SU-DHL-6 (cell line): Measurements from ENCODE around the gene EIF4EBP3.
A peak's percentile ranks its signal among the peaks of the same experiment; 100 is the strongest.

Source experiments
- H2AFZ ChIP-seq: fragments of 200-600 bp; sonication (generic); 2 replicates; pipeline ENCODE4 v1.6.1; 2014; ENCODE audit warnings: low read depth, mild to moderate bottlenecking, moderate library complexity, mixed read lengths, antibody characterized with exemption, low read length; ENCODE audit not compliant: severe bottlenecking
- H3F3A ChIP-seq: fragments of 200-600 bp; shearing (Covaris generic); 2 replicates; pipeline ENCODE4 v1.6.0; 2016; ENCODE audit warnings: antibody characterized with exemption, mild to moderate bottlenecking; ENCODE audit not compliant: insufficient read depth
- H3K27ac ChIP-seq: fragments of 200-600 bp; sonication (generic); 2 replicates; pipeline ENCODE4 v1.5.1; 2016; ENCODE audit warnings: low read depth, mild to moderate bottlenecking, low read length, moderate library complexity, mixed read lengths
- H3K27me3 ChIP-seq: fragments of 200-600 bp; sonication (generic), shearing (Covaris generic); 2 replicates; pipeline ENCODE4 v1.6.0; 2014; ENCODE audit warnings: mild to moderate bottlenecking, low read length
- H3K36me3 ChIP-seq: fragments of 200-600 bp; sonication (generic); 2 replicates; pipeline ENCODE4 v1.6.1; 2014; ENCODE audit warnings: mild to moderate bottlenecking, low read length, mixed read lengths
- H3K4me2 ChIP-seq: fragments of 300-600, 200-600 bp; shearing (Covaris generic), sonication (generic); 2 replicates; pipeline ENCODE4 v1.6.0; 2014; ENCODE audit warnings: low read length, low read depth, mild to moderate bottlenecking; ENCODE audit not compliant: poor library complexity, severe bottlenecking
- H3K4me3 ChIP-seq: fragments of 200-600 bp; sonication (generic); 2 replicates; pipeline ENCODE4 v1.5.1; 2014; ENCODE audit warnings: antibody characterized with exemption, low read length, mild to moderate bottlenecking, mixed read lengths; ENCODE audit not compliant: insufficient read depth, poor library complexity, severe bottlenecking
- H3K79me2 ChIP-seq: fragments of 200-600 bp; sonication (generic); 2 replicates; pipeline ENCODE4 v1.6.1; 2014; ENCODE audit warnings: mild to moderate bottlenecking, low read length, moderate library complexity; ENCODE audit not compliant: insufficient read depth
- H3K9ac ChIP-seq: fragments of 200-600 bp; sonication (generic); 2 replicates; pipeline ENCODE4 v1.7.0; 2014; ENCODE audit warnings: mild to moderate bottlenecking, low read length
- H3K9me2 ChIP-seq: fragments of 200-600 bp; sonication (generic); replicated peaks from 2 replicates; pipeline ENCODE4 v1.6.1; 2014; ENCODE audit warnings: low read length; ENCODE audit not compliant: insufficient read depth
- H3K9me3 ChIP-seq: fragments of 200-600 bp; sonication (generic); 2 replicates; pipeline ENCODE4 v1.6.1; 2014; ENCODE audit warnings: low read length, mixed read lengths; ENCODE audit not compliant: insufficient read depth
- H4K20me1 ChIP-seq: fragments of 200-600 bp; sonication (generic); 2 replicates; pipeline ENCODE4 v1.6.1; 2014; ENCODE audit warnings: low read depth, mild to moderate bottlenecking, antibody characterized with exemption, low read length, moderate library complexity, mixed read lengths
- EZH2phosphoT487 ChIP-seq: fragments of 200-600 bp; sonication (generic), shearing (Covaris generic); conservative IDR thresholded peaks from 2 replicates; pipeline ENCODE4 v1.6.1; 2018; ENCODE audit warnings: mild to moderate bottlenecking, antibody characterized with exemption, low read length, moderate library complexity, mixed read lengths
- TF ChIP-seq, protein P1 (sequence below): fragments of 200-600 bp; sonication (generic); IDR thresholded peaks from one replicate; pipeline ENCODE4 v1.5.1; 2017; ENCODE audit warnings: antibody characterized with exemption, mild to moderate bottlenecking, low read length, moderate library complexity; ENCODE audit not compliant: insufficient read depth, poor library complexity, severe bottlenecking

EIF4EBP3 gene

GRCh38 chr5:140555747-140556312 lies 8.4 kb downstream of the EIF4EBP3 start:
- no peaks in the 10 kb centered on the region for H3F3A ChIP-seq
- no peaks in the 10 kb centered on the region for H3K9me3 ChIP-seq
- peak overlapping the region; percentile 94 for H3K9ac ChIP-seq
- peaks cover 45% of the 10 kb centered on the region for H3K79me2 ChIP-seq
- TF ChIP-seq, protein P1, sequence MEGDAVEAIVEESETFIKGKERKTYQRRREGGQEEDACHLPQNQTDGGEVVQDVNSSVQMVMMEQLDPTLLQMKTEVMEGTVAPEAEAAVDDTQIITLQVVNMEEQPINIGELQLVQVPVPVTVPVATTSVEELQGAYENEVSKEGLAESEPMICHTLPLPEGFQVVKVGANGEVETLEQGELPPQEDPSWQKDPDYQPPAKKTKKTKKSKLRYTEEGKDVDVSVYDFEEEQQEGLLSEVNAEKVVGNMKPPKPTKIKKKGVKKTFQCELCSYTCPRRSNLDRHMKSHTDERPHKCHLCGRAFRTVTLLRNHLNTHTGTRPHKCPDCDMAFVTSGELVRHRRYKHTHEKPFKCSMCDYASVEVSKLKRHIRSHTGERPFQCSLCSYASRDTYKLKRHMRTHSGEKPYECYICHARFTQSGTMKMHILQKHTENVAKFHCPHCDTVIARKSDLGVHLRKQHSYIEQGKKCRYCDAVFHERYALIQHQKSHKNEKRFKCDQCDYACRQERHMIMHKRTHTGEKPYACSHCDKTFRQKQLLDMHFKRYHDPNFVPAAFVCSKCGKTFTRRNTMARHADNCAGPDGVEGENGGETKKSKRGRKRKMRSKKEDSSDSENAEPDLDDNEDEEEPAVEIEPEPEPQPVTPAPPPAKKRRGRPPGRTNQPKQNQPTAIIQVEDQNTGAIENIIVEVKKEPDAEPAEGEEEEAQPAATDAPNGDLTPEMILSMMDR, result no peak
- TF ChIP-seq EZH2phosphoT487, result no peak
- 0 out of 2 replicates have a peak, but pooled peaks cover 3% of the 10 kb centered on the region for H3K36me3 ChIP-seq
- H3K9me2 ChIP-seq, result no peaks in the 10 kb centered on the region
- peak overlapping the region; percentile 88 for H3K4me2 ChIP-seq
- peak overlapping the region; percentile 97 for H3K4me3 ChIP-seq
- H3K27me3 ChIP-seq, result no peaks in the 10 kb centered on the region
- peak overlapping the region; percentile 70 for H3K27ac ChIP-seq
- H4K20me1 ChIP-seq, result no peaks in the 10 kb centered on the region
- H2AFZ ChIP-seq, result no peak overlapping the region

GRCh38 chr5:140556438-140556837 lies 9.0 kb downstream of the EIF4EBP3 start:
- Histone ChIP-seq H3F3A (no peaks in the 10 kb centered on the region), H4K20me1 (no peaks in the 10 kb centered on the region), H3K4me3 (peak overlapping the region; percentile 97), H3K9me3 (no peaks in the 10 kb centered on the region), H3K4me2 (peak overlapping the region; percentile 88), H3K9ac (peak overlapping the region; percentile 94), H3K27me3 (no peaks in the 10 kb centered on the region), H2AFZ (peak overlapping the region; percentile 46), H3K9me2 (no peaks in the 10 kb centered on the region), H3K36me3 (0 out of 2 replicates have a peak, but pooled peaks cover 3% of the 10 kb centered on the region), H3K79me2 (peaks cover 45% of the 10 kb centered on the region), H3K27ac (peak overlapping the region; percentile 70)
- TF ChIP-seq EZH2phosphoT487, result no peak
- TF ChIP-seq, protein P1, result no peak

GRCh38 chr5:140557136-140557805 lies 9.8 kb downstream of the EIF4EBP3 start, which contains the start of gene SRA1:
Gene SRA1, minus strand, starts transcription at chr5:140557473. Its CDS starts 21 bp downstream, at chr5:140557452.
- no peaks in the 10 kb centered on the region for H4K20me1 ChIP-seq
- no peaks in the 10 kb centered on the region for H3K9me3 ChIP-seq
- H3K36me3 ChIP-seq, result 0 out of 2 replicates have a peak, but pooled peaks cover 3% of the 10 kb centered on the region
- no peaks in the 10 kb centered on the region for H3F3A ChIP-seq
- peaks cover 45% of the 10 kb centered on the region for H3K79me2 ChIP-seq
- H3K27ac ChIP-seq, result peak within 1 kb of the TSS; percentile 70
- TF ChIP-seq, protein P1, result no peak
- no peak for TF ChIP-seq EZH2phosphoT487
- H3K9ac ChIP-seq, result peak within 1 kb of the TSS; percentile 94
- peak within 1 kb of the TSS; percentile 46 for H2AFZ ChIP-seq
- H3K4me3 ChIP-seq, result peak within 1 kb of the TSS; percentile 97
- no peaks in the 10 kb centered on the region for H3K27me3 ChIP-seq
- H3K9me2 ChIP-seq, result no peaks in the 10 kb centered on the region
- H3K4me2 ChIP-seq, result peak within 1 kb of the TSS; percentile 88
